NOMO-1 treated with dmso at 0.1 percent for 144 hours (cell line): ENCODE data around the gene C12orf43.

Source experiments
- DNase-seq: peaks from one replicate; lab custom pipeline; 2025; ENCODE audit not compliant: unreplicated experiment; lab: John Stamatoyannopoulos, UW

The C12orf43 gene

DNA sequence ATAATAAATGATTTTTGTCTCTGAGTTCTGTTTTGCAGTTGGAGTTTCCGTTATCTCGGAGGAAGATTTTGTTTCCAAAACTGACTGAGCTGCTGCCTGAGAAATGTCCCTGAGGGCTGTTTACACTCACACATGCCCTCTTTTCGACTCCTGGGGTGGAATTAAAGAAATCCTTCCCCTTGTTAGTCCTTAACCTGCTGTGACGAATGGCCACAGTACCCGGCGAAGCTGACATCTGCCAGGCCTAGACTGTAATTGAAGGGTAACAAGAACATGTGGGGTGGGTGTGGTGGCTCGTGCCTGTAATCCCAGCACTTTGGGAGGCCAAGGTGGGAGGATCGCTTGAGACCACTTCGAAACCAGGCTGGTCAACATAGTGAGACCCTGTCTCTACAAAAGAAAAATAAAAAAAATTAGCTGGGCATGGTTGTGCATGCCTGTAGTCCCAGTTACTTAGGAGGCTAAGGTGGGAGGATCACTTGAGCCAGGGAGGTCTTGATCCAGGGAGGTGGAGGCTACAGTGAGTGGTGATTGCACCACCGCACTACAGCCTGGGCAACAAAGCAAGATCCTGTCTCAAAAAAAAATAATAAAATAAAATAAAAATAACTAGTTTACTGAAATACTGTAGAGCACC is 14.4 kb upstream of the C12orf43 start:
- no peak for DNase-seq

DNA sequence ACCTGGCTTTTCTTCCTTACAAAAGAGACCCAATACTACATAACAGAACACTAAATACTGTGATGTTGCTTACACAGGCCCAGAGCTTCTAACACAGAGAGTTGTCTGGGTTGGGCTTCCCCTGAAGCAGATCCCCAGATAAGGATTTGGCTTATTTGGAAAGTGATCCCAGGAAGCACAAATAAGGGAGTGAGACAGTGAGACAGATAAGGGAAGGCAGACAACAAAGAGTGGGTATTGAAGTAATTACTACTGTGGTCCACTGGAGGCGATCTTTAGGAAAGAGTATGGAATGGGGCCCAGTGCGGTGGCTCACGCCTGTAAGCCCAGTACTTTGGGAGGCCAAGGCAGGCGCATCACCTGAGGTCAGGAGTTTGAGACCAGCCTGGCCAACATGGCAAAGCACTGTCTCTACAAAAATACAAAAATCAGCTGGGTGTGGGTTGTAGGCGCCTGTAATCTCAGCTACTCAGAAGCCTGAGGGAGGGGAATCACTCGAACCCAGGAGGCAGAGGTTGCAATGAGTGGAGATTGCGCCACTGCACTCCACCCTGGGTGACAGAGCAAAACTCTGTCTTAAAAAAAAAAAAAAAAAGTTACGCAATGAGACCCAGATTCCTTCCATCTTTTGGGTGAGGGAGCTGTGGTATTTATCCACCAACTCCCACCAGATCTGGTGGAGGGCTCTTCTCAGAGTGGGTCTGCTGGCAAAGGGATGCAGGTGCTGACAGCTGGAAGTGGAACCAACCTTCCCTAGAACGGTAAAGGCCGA is 10.2 kb upstream of the C12orf43 start:
- DNase-seq: no peak

DNA sequence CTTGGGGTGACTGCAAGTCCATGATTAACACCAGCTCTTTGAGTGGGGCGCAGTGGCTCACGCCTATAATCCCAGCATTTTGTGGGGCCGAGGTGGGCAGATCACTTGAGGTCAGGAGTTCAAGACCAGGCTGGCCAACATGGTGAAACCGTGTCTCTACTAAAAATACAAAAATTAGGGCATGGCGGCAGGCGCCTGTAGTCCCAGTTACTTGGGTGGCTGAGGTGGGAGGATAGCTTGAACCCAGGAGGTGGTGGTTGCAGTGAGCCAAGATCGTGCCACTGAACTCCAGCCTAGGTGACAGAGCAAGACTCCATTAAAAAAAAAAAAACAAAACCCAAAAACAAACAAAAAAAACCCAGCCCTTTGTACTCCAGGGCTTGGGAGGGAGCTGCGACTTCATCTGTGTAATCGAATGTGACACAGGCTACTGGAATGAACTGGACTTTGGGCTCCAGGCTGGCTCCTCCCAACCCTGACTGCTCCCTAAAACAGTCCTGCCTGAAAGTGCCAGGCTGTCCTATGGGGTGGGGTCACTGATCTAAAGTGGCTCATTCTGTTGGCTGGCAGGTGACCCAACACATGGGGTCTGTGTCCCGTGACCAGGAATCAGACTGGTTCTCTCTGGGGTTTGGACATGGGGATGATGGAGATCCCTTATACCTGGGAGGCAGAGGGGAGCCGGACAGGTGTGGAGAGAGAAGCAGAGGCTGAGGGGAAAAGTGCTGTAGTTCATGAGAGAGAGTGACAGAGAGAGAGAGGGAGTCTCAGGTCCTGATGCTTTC is 9.3 kb upstream of the C12orf43 start:
- DNase-seq: no peak

DNA sequence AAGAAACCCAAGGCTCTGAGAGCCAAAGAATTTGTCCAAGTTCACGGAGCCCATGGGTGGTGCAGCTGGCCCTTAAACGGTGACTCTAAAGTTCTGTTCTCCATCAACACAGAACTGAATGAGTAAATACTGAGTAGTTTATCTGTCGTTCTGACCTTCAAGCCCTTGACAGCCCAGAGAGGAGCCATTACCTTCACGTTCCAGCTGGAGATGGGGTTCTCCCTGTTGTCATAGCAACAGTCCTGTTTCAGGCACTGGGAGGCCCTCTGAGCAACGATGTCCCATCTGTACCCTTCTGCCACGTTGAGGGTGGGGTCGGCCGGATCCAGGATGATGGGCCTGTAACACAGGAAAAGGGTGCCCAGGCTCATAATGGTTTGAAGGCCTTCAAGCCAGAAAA is 7.5 kb upstream of the C12orf43 start:
- DNase-seq: no peak

DNA sequence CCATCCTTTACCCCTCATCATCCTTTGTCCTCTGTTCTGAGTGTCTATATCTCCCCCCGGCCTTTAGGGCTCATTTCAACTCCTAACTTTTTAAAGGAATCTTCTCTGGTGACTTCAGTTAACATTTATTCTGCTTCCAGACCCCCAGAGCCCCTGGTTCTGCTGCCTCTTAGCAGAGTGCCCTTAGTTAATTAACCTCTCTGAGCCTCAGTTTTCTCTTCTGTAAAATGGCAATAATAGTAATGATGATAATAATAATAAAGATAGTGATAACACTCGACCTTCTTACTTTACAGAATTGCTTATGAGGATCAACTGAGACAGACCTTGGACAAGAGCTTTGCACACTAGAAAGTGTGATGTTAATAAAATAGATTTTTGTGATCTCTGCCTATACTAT is 6.4 kb upstream of the C12orf43 start:
- no peak for DNase-seq

DNA sequence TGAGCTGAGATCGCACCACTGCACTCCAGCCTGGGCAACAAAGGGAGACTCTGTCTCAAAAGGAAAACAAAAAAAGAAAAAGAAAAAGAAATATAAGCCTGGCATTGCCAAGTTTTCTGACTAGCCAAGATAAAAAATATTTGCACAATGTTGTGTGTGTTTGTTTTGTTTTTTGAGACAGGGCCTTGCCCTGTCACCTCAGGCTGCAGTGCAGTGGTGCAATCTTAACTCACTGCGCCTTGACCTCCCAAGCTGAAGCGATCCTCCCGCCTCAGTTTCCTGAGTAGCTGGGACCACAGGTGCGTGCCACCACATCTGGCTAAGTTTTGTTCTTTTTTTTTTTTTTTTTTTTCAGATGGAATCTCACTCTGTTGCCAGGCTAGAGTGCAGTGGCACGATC is 5.5 kb upstream of the C12orf43 start:
- DNase-seq: no peak

DNA sequence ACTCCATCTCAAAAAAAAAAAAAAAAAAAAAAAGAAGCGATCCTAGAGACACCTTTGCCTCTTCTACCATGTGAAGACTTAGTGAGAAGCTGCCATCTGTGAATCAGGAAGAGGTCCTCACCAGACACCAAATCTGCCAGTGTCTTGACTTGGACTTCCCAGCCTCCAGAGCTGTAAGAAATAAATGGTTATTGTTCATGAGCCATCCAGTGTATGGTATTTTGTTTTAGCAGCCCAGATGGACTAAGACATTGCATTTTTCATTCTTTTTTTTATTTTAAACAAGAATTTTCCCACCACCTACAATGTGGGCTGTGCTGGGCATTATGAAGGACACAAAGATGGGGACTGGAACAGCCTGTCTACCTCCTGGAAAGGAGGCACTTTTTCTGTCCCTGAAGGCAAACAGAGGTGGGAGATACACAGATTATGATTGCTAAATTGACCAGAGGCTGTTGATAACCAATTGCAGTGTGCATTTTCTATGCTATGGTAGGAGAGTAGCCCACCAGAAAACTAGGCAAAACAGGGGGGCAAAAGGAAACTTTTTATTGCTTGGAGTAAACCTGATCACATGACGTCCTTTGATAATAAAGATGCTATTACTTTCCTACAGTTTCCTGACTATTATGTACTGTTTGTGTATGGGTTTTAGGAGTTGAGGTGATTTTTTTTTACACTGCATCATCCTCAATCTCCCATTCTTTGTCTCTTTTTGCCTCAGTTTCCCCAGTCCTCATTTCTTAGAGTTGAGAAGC is 2.8 kb upstream of the C12orf43 start:
- DNase-seq: no peak

DNA sequence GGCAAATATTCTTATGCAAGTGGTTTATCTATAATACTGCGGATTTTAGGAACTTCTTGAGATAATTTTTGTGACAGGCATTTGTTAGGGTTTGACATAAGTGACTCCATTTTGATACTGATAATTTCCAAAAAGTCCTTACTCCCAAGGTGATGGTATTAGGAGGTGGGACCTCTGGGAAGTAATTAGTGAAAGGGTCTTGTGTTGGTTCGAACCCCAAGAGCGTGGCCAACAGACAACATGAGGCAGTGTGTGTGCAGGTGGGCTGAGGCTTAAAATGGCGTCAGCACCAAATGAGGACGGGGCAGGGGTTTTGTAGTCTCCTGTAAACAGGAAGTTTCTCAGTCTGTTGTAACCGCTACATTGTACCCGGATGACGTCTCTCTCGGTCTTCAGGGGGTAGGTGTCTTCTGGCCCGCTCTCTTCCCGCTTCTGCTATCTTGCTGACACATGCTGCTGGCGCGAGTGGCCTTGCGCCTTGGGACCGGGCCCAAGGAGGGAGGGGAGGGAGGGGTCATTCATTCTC is 1.7 kb upstream of the C12orf43 start:
- DNase-seq: no peak

DNA sequence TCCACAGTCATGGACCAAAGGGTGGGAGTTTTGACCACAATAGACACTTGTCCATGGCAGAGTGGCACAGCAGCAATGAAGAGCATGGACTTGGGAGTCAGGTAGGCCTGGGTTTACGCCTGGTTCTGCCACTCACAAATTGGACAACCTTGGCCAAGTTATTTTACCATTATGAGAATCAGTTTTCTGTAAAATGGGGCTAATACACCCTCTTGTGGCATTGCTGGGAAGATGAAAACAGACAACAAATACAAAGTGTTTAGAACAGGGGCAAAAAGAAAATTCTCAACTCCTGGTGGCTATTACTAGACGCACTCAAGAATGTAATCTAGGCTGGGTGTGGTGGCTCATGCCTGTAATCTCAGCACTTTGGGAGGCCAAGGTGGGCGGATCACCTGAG is 2.6 kb downstream of the C12orf43 start:
- DNase-seq: no peak

DNA sequence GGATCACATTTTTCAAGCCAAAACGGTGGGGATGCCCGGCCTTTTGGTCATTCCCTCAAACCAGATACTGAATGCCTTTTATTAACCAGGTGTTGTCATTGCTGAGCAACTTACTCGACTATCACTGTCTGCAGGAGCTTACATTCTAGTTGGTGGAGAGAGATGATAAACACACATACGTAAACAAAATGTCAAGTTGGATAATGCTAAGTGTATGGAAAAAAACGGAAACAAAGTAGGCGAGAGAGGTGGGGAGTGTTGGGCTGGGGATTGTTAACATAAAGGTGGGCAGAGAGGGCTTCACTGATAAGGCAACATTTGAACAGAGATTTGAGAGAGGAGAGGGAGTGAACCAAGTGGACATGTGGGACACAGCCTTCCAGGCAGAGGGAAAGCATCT is 4.5 kb downstream of the C12orf43 start:
- no peak for DNase-seq

DNA sequence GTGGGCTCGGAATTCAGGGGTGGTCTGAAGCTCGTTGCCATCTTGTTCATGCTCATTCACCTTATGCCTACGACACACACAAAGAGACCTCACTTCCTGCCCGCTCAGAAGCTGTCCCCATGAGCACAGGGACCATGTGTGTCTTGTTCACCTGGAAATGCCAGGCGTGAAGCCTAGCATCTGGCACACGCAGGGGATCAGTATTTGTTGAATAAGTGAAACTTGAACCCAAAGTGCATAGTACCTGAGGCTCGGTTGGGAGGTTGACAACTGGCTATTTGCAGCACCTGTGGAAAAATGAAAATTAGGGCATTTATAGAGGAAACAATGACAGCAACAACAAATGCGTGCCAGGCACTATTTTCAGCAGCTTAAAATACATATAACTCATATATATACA is 5.4 kb downstream of the C12orf43 start:
- no peak for DNase-seq

DNA sequence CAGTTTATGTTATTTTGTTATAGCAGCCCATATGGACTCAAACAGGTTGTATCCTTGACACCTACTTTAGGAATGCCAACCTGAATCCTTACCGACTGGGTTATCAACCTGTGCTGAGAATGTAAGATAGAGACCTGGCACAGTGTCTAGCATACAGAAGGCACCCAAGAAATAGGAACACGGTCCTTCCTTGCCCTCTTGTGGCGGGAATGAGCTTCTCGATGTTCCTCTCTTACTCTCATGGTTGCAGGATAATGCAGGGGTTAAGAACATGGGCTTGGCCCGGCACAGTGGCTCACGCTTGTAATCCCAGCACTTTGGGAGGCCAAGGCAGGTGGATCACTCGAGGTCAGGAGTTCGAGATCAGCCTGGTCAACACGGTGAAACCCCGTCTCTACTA is 6.5 kb downstream of the C12orf43 start:
- DNase-seq: no peak

DNA sequence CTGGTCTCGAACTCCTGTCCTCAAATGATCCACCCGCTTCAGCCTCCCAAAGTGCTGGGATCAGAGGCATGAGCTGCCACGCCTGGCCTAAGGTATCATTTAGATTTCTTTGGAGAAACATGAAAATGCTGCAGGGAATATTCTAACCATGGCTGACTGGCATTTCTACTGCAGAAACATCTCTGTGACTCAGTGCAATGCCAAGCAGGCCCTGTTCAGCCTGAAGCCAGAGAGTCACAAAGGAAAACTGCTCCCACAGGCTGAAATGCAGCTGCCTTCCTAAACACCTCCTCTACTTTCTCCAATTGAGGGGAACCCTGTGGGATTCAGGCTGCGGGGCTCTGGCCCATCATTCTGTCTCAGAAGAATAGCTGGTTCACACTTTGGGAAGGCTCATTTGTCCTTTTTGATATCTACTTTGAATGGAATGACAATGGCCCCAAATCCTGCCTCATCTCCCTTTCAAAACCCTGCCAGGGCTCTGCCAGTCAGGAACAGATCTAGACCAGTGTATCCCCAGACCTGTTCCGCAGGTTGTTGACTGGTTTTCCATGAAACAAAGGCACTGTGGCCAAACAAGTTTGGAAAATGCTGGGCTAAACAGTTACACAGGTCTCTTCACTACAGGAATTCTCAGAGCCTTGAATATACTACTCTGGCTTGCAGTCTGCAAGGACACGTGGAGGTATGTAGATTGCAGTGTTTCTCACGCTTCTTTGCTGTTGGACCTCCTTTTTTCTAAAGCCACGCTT is 7.8 kb downstream of the C12orf43 start:
- no peak for DNase-seq

DNA sequence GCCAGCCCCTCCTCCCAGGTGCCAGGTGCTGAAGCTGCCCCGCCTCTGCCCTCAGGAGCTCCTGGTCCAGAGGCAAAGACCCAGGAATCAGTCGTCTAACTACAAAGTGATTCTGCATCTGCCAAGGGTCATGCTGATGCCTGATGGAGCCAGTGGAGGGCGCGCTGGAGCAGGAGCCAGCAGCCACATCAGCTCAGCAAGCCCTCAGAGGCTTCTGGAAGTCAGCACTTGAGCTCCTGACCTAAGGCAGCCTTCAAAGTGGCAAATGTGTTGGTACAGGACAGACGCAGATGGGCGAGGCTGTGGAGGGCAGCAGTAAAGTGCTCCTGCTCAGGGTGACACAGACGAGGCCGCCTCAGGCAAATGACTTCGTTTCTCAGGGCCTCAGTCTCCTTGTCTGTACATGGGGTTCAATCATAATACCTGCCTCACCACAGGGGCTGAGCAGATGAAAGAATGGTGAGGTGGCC is 10.9 kb downstream of the C12orf43 start:
- DNase-seq: peak; percentile 9

DNA sequence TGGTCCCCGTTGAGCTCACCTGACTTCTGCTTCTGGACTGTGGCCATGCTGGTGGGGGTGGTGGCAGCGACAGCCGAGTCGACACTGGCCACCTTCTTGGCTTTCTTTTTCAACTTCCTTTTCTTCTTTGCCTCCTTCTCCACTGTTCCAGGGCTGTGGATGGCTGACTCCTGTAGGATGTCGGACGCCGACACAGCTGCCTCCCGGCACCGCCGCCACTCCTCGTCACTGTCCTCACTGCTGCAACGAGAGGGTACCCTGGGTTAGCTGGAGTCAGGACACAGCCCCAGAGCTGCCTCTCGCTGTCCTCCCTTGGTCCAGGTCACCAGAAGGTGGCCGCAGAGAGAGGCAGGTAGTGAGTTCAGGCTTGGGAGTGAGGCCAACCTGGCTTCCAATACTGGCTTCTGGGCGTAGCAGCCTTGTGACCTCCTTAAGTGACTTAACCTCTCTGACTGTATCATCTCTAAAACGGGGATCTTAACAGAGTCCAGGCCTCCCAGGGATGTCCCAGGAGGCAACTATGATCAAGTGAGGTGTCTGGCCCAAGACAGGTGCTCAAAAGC is 12.0 kb downstream of the C12orf43 start:
- DNase-seq: no peak

DNA sequence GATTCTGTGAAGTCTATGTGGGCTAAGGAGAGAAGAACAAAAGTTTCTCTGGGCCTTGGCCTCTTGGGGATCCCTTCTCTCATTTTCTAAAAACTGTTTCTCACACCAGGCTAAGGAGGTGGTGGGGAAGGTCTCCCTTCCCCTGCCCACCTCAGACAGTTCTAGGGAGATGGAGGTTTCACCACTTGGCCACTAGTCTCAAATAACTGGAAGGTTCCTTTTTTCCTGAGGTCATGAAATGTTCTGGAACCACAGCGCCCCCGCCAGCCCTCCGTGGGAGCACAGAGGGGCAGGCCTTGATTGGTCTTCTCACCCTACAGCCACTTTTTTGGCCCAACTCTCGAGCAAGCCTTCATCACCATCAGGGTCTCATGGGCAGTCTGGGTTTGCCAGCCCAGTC is 12.6 kb downstream of the C12orf43 start:
- DNase-seq: peak; percentile 14

DNA sequence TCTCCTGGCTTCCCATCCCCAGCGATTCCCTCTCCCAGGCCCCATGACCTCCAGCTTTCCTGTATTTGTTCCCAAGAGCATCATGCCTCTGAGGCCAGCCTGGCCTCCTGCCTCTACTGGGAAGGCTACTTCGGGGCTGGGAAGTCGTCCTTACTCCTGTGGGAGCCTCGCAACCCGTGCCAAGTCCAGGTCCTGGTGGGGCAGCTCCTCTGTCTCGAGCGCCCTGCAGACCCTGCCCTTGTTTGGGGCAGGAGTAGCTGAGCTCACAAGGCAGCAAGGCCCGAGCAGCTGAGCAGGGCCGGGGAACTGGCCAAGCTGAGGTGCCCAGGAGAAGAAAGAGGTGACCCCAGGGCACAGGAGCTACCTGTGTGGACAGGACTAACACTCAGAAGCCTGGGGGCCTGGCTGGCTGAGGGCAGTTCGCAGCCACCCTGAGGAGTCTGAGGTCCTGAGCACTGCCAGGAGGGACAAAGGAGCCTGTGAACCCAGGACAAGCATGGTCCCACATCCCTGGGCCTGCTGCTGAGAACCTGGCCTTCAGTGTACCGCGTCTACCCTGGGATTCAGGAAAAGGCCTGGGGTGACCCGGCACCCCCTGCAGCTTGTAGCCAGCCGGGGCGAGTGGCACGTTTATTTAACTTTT is 14.3 kb downstream of the C12orf43 start:
- DNase-seq: no peak

DNA sequence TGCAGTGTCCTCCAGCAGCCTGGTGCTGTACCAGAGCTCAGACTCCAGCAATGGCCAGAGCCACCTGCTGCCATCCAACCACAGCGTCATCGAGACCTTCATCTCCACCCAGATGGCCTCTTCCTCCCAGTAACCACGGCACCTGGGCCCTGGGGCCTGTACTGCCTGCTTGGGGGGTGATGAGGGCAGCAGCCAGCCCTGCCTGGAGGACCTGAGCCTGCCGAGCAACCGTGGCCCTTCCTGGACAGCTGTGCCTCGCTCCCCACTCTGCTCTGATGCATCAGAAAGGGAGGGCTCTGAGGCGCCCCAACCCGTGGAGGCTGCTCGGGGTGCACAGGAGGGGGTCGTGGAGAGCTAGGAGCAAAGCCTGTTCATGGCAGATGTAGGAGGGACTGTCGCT is 15.2 kb downstream of the C12orf43 start:
- DNase-seq: no peak

DNA sequence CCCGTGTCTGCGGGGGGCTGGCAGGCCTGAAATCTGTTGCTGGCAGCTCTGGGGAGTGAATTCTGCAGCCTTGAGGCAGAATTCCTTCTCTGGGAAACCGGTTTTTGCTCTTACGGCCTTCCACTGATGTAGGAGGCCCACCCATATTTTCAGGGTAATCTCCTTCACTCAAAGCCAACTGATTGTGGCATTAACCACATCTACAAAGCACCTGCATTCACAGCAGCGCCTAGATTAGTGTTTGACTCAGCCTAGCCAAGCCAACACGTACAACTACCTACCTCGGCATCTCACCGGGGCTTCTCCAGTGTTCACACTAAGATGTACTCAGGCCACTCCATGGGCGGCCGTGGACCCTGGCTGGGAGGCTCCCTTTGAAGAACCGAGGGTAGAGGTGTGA is 15.8 kb downstream of the C12orf43 start:
- no peak for DNase-seq
